H1 (cell line): ENCODE results near the gene VWA2. TPM values are rescaled to one million over a fixed set of nuclear protein-coding genes. Genes with fewer than 3 reads are reported as not detected.

ENCODE experiments used
- EGR1 ChIP-seq: IDR thresholded peaks from 2 replicates; pipeline ENCODE4 v1.6.1; 2011; ENCODE audit warnings: low read depth, low read length, borderline replicate concordance
- EZH2 ChIP-seq: fragments of 200-600 bp; sonication (generic); IDR thresholded peaks from 2 replicates; pipeline ENCODE4 v1.7.1; 2012; ENCODE audit warnings: low read depth, mild to moderate bottlenecking, moderate library complexity, low read length, inconsistent platforms; ENCODE audit not compliant: severe bottlenecking
- polyA plus RNA-seq, 7 experiments: library from polyadenylated mRNA; depleted of rRNA in 3 of 7; stranded (reverse) in 5 of 7; unstranded in 2 of 7; fragments of >200 nt in 5 of 7; fragments of 200-250 nt in 2 of 7; gene quantifications; 1 replicate in 5 of 7; 2 replicates in 1 of 7; 4 replicates in 1 of 7; pipeline versions ENCODE4 v1.2.1 to v1.2.3, GENCODE V29; 2011 to 2013; ENCODE audit warnings: missing spikeins in 2 of 7, mixed read lengths in 2 of 7
- total RNA-seq: library from RNA; stranded (reverse); fragmentation: NEBNext Ultra II Directional; extraction: Animal tissue kit (Norgen Biotek cat#: 25700); gene quantifications from 2 replicates; pipeline ENCODE4 v1.2.1, GENCODE V29; 2021

Gene VWA2
- total and polyA plus RNA-seq, 2 of the 8 experiments (the other 6 are each of a cell fraction or from before 2014, with no cell fraction given): 2.8 to 2.9 TPM

DNA sequence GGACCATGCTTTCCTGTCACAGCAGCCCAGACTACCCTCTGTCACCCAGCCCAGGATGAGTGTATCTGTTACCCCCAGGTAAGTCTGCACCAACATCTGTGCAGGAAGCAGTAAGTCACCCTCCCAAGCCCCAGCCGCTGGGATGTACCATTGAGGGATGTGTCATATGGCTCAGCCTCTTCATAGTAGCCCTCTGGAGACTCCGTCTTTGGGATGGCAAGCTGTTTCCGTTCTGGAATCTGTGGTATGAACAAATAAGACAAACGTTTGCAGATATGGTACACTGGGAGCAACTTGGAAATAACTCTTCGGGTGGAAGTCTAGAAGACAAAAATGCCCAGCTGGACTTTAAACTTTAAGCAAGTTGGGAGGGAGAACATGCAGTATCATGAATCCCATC lies 84.0 kb downstream of the VWA2 start (continued):
- TF ChIP-seq EZH2 (no peak), EGR1 (no peak)
